Activated naive CD4-positive, alpha-beta T cell treated with anti-CD3 and anti-CD28 coated beads, Interleukin-2, amount 50 U/mL, for 16 hours (primary cell): ENCODE data around the gene ZCCHC7.
"Not testable (repeated sequence)": the region's sequence is repeated elsewhere in the genome, so short reads cannot be mapped to it uniquely, and the experiment has no call there.

Experiments used
- DNase-seq: peaks from one replicate; pipeline ENCODE4 v3.0.0-alpha.2; 2020

Gene ZCCHC7

GRCh38 chr9:37382161-37382981 lies 262.0 kb downstream of the ZCCHC7 start:
- DNase-seq = no peak

GRCh38 chr9:37382982-37383357 lies 262.6 kb downstream of the ZCCHC7 start:
- no peak for DNase-seq

- no peak for DNase-seq
Observed at GRCh38 chr9:37383393-37383792, 263.0 kb downstream of the ZCCHC7 start.

GRCh38 chr9:37383876-37384746 lies 263.7 kb downstream of the ZCCHC7 start:
- DNase-seq = no peak

- DNase-seq = no peak
Observed at GRCh38 chr9:37385286-37385685, 264.9 kb downstream of the ZCCHC7 start.

GRCh38 chr9:37386988-37387387 lies 266.6 kb downstream of the ZCCHC7 start:
- no peak for DNase-seq

- peak; percentile 23 for DNase-seq
Observed at GRCh38 chr9:37390759-37391158, 270.4 kb downstream of the ZCCHC7 start.

GRCh38 chr9:37392272-37392671 lies 271.9 kb downstream of the ZCCHC7 start:
- DNase-seq = no peak

- no peak for DNase-seq
Observed at GRCh38 chr9:37395229-37395628, 274.9 kb downstream of the ZCCHC7 start.

GRCh38 chr9:37395663-37396062 lies 275.3 kb downstream of the ZCCHC7 start:
- DNase-seq = no peak

- not testable (repeated sequence) for DNase-seq
Observed at GRCh38 chr9:37397948-37398347, 277.6 kb downstream of the ZCCHC7 start.

GRCh38 chr9:37398464-37399025 lies 278.2 kb downstream of the ZCCHC7 start:
- no peak for DNase-seq

GRCh38 chr9:37399336-37399735 lies 279.0 kb downstream of the ZCCHC7 start:
- no peak for DNase-seq

GRCh38 chr9:37404590-37404989 lies 284.2 kb downstream of the ZCCHC7 start:
- DNase-seq = no peak

GRCh38 chr9:37405350-37405749 lies 285.0 kb downstream of the ZCCHC7 start:
- DNase-seq = no peak

- DNase-seq = no peak
Observed at GRCh38 chr9:37405764-37406380, 285.5 kb downstream of the ZCCHC7 start.

- no peak for DNase-seq
Observed at GRCh38 chr9:37406603-37407401, 286.4 kb downstream of the ZCCHC7 start.

- DNase-seq = no peak
Observed at GRCh38 chr9:37407468-37407867, 287.1 kb downstream of the ZCCHC7 start.
